CD4-positive, alpha-beta T cell treated with Interleukin-15 for 1 hour (primary cell): Measurements from ENCODE around the gene KDM4D.
"Not testable (repeated sequence)": the region's sequence is repeated elsewhere in the genome, so short reads cannot be mapped to it uniquely, and the experiment has no call there.

Experiments
- DNase-seq: peaks from one replicate; pipeline ENCODE4 v3.0.0-alpha.2; 2020

Gene KDM4D

GRCh38 chr11:95037356-95038035, 64.0 kb downstream of the KDM4D start:
- DNase-seq: not testable (repeated sequence)

- no peak for DNase-seq
Observed at GRCh38 chr11:95042239-95042638, 68.7 kb downstream of the KDM4D start.

GRCh38 chr11:95042906-95043305, 69.4 kb downstream of the KDM4D start:
- no peak for DNase-seq

GRCh38 chr11:95044010-95044409, 70.5 kb downstream of the KDM4D start:
- no peak for DNase-seq

GRCh38 chr11:95045812-95046211, 72.3 kb downstream of the KDM4D start:
- DNase-seq: no peak
